Ishikawa (cell line): ENCODE results near the gene HOMER3.

ENCODE experiments used
- CEBPB ChIP-seq: IDR thresholded peaks from 2 replicates; pipeline ENCODE4 v1.6.1; 2012
- CREB1 ChIP-seq: IDR thresholded peaks from 2 replicates; pipeline ENCODE4 v1.6.1; 2012; ENCODE audit warnings: low read depth
- EGR1 ChIP-seq: IDR thresholded peaks from 2 replicates; pipeline ENCODE4 v1.6.1; 2012
- EP300 ChIP-seq: IDR thresholded peaks from 2 replicates; pipeline ENCODE4 v1.6.1; 2012; ENCODE audit warnings: borderline replicate concordance
- FOXM1 ChIP-seq: IDR thresholded peaks from 2 replicates; pipeline ENCODE4 v1.6.1; 2012; ENCODE audit warnings: low read depth, borderline replicate concordance
- MAX ChIP-seq: IDR thresholded peaks from 2 replicates; pipeline ENCODE4 v1.6.1; 2012
- NFIC ChIP-seq: IDR thresholded peaks from 2 replicates; pipeline ENCODE4 v1.6.1; 2012
- RAD21 ChIP-seq: IDR thresholded peaks from 2 replicates; pipeline ENCODE4 v1.6.1; 2012; ENCODE audit warnings: low read depth
- REST ChIP-seq: IDR thresholded peaks from 2 replicates; pipeline ENCODE4 v1.6.1; 2012; ENCODE audit warnings: low read depth, mild to moderate bottlenecking
- TAF1 ChIP-seq: IDR thresholded peaks from 2 replicates; pipeline ENCODE4 v1.6.1; 2012; ENCODE audit warnings: low read depth, mild to moderate bottlenecking
- TCF12 ChIP-seq: IDR thresholded peaks from 2 replicates; pipeline ENCODE4 v1.6.1; 2012; ENCODE audit warnings: low read depth
- TEAD4 ChIP-seq: IDR thresholded peaks from 2 replicates; pipeline ENCODE4 v1.6.1; 2012
- YY1 ChIP-seq: IDR thresholded peaks from 2 replicates; pipeline ENCODE4 v1.6.1; 2012; ENCODE audit warnings: low read depth
- ZBTB7A ChIP-seq: IDR thresholded peaks from 2 replicates; pipeline ENCODE4 v1.6.1; 2012; ENCODE audit warnings: low read depth
- TF ChIP-seq, protein P1 (sequence below): IDR thresholded peaks from 2 replicates; pipeline ENCODE4 v1.6.1; 2012

The HOMER3 gene

GRCh38 chr19:18955042-18955441, 14.0 kb upstream of the HOMER3 start:
- TF ChIP-seq ZBTB7A (no peak), CEBPB (no peak), FOXM1 (no peak)

GRCh38 chr19:18954094-18954493, 13.1 kb upstream of the HOMER3 start:
- TF ChIP-seq ZBTB7A (no peak), CREB1 (no peak), EGR1 (no peak), RAD21 (no peak), TEAD4 (no peak), EP300 (no peak), MAX (no peak), CEBPB (no peak), TCF12 (no peak), FOXM1 (no peak), REST (no peak), YY1 (no peak), NFIC (no peak), TAF1 (no peak)
- TF ChIP-seq, protein P1, sequence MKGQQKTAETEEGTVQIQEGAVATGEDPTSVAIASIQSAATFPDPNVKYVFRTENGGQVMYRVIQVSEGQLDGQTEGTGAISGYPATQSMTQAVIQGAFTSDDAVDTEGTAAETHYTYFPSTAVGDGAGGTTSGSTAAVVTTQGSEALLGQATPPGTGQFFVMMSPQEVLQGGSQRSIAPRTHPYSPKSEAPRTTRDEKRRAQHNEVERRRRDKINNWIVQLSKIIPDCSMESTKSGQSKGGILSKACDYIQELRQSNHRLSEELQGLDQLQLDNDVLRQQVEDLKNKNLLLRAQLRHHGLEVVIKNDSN, result no peak

GRCh38 chr19:18951721-18952281, 10.8 kb upstream of the HOMER3 start:
- TF ChIP-seq FOXM1, result no peak
- TF ChIP-seq TCF12, result no peak
- no peak for TF ChIP-seq EP300

DNA sequence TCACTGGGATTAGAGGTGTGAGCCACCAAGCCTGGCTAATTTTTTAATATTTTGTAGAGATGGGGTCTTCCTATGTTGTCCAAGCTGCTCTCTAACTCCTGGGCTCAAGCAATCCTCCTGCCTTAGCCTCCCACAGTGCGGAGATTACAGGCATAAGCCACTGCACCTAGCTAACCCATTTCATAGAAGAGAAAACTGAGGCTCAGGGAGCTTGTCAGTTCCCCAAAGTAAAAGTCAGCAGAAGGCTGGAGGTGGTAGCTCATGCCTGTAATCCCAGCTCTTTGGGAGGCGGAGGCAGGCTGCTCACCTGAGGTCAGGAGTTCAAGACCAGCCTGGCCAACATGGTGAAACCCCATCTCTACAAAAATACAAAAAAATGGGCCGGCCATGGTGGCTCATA, 8.8 kb upstream of the HOMER3 start:
- TF ChIP-seq ZBTB7A (no peak), TAF1 (no peak), EP300 (no peak), NFIC (no peak)

GRCh38 chr19:18948976-18949356, 7.9 kb upstream of the HOMER3 start:
- no peak for TF ChIP-seq YY1
- no peak for TF ChIP-seq TAF1
- TF ChIP-seq RAD21, result no peak

DNA sequence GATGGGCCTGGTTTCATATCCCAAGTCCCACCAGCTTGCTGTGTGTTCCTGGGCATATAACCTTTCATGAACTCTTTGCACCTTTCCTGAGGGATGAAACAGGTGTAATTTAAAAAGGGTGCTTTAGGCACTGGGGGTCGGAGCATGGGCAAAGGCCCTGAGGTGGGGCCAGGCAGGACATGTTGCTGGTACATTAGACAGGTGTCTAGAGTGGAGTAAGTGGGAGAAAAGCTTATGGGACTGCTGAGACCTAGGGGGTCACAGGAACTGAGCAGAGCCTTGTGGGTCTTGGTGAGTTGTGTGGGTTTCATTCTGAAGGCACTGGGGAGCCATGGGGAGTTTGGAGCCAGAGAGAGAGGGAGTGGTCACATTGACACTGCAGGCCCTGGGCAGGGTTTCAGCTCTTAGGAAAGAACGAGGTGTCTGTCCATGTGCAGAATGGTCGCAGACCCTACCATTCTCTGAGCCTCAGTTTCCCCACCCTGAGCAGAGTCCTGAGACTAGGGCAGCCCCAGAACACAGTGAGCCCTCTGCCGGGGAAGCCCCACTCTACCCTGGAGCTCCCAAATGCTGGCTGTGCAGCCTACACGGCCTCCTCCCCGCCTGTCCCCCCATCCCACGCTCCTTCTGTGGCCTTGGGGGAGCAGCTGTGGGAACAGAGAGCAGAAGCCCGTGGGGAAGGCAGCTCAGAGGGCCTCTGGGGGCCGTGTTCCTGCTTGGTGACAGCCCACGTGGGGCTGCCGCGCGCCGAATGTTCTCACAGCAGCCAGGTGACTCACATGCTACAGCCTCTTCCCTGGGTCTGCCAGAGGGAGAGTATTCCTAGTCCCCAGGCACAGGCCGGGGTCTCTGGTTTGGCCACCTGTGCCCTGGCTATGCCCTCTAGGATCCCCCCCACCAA, 7.3 kb upstream of the HOMER3 start:
- TF ChIP-seq MAX (no peak), TEAD4 (no peak), TCF12 (no peak), TAF1 (no peak), FOXM1 (no peak), ZBTB7A (no peak), YY1 (no peak), CEBPB (no peak), RAD21 (no peak), EGR1 (no peak), REST (no peak), CREB1 (no peak), NFIC (no peak), EP300 (no peak)
- TF ChIP-seq, protein P1, result no peak
